OCI-LY7 (cell line): ENCODE measurements around the gene CPXM1. TPM values are rescaled to one million over a fixed set of nuclear protein-coding genes. Genes with fewer than 3 reads are reported as not detected.

ENCODE experiments used
- BruUV-seq: library from RNA; stranded (reverse); fragments of 400-500 nt; replicated peaks from 2 replicates; lab custom pipeline; 2021; lab: Mats Ljungman, UMichigan
- CTCF ChIA-PET: fragments of 300-600 bp; sonication (Branson Sonifier 250); formaldehyde crosslinking; loops from one replicate; lab custom pipeline; 2022; ENCODE audit warnings: antibody characterized with exemption; ENCODE audit not compliant: unreplicated experiment; lab: Charles Lee
- POLR2A ChIA-PET: fragments of 300-600 bp; sonication (Branson Sonifier 250); formaldehyde crosslinking; loops from one replicate; lab custom pipeline; 2022; ENCODE audit warnings: antibody characterized with exemption; lab: Charles Lee
- DNase-seq: peaks from one replicate; pipeline ENCODE4 v3.0.0-alpha.2; 2015; ENCODE audit warnings: low spot score
- H2AFZ ChIP-seq: fragments of 200-600 bp; sonication (generic), shearing (Covaris generic); 2 replicates; pipeline ENCODE4 v1.6.1; 2014; ENCODE audit warnings: mild to moderate bottlenecking, antibody characterized with exemption, low read length, moderate library complexity
- H3K27ac ChIP-seq: fragments of 200-600 bp; sonication (generic); 2 replicates; pipeline ENCODE4 v1.5.1; 2014; ENCODE audit warnings: mixed run types, low read depth, mild to moderate bottlenecking, moderate library complexity, low read length, inconsistent platforms; ENCODE audit not compliant: poor library complexity, severe bottlenecking
- H3K36me3 ChIP-seq: fragments of 200-600 bp; sonication (generic); 2 replicates; pipeline ENCODE4 v1.6.1; 2014; ENCODE audit warnings: mild to moderate bottlenecking, antibody characterized with exemption, low read length, moderate library complexity, mixed read lengths; ENCODE audit not compliant: insufficient read depth
- H3K4me1 ChIP-seq: fragments of 200-600 bp; sonication (generic); 2 replicates; pipeline ENCODE4 v1.5.1; 2014; ENCODE audit warnings: mild to moderate bottlenecking, low read length; ENCODE audit not compliant: insufficient read depth, poor library complexity, severe bottlenecking
- H3K4me2 ChIP-seq: fragments of 200-600 bp; sonication (generic); 2 replicates; pipeline ENCODE4 v1.6.1; 2014; ENCODE audit warnings: mild to moderate bottlenecking, low read length
- H3K4me3 ChIP-seq: fragments of 200-600 bp; sonication (generic); 2 replicates; pipeline ENCODE4 v1.5.1; 2014; ENCODE audit warnings: mild to moderate bottlenecking, low read depth, low read length; ENCODE audit not compliant: poor library complexity, severe bottlenecking
- H3K79me2 ChIP-seq: fragments of 200-600 bp; sonication (generic); 2 replicates; pipeline ENCODE4 v1.6.1; 2016; ENCODE audit warnings: low read depth, mild to moderate bottlenecking, low read length, moderate library complexity, mixed read lengths; ENCODE audit not compliant: insufficient read depth
- H3K9me2 ChIP-seq: fragments of 200-600 bp; sonication (generic); 2 replicates; pipeline ENCODE4 v1.6.1; 2016; ENCODE audit warnings: mild to moderate bottlenecking, low read length, mixed read lengths; ENCODE audit not compliant: insufficient read depth
- H3K9me3 ChIP-seq: fragments of 200-600 bp; sonication (generic); 2 replicates; pipeline ENCODE4 v1.6.1; 2014; ENCODE audit warnings: mild to moderate bottlenecking, mixed run types, low read length, mixed read lengths
- H4K20me1 ChIP-seq: fragments of 200-600 bp; sonication (generic); 2 replicates; pipeline ENCODE4 v1.6.1; 2014; ENCODE audit warnings: mild to moderate bottlenecking, antibody characterized with exemption, low read length, moderate library complexity, mixed read lengths; ENCODE audit not compliant: insufficient read depth
- CTCF ChIP-seq: fragments of 200-600 bp; sonication (generic); conservative IDR thresholded peaks from 2 replicates; pipeline ENCODE4 v1.5.1; 2014; ENCODE audit warnings: mild to moderate bottlenecking, antibody characterized with exemption, low read length, moderate library complexity, mixed read lengths
- EZH2phosphoT487 ChIP-seq: fragments of 200-600 bp; sonication (generic); IDR thresholded peaks from 2 replicates; pipeline ENCODE4 v1.6.1; 2018; ENCODE audit warnings: low read depth, borderline replicate concordance, mild to moderate bottlenecking, mixed run types, antibody characterized with exemption, low read length, moderate library complexity, mixed read lengths
- intact Hi-C: fragments of 100-400 bp; cut with micrococcal nuclease; formaldehyde crosslinking; loops from one replicate; pipeline ENCODE4 v1.10.0; 2022; ENCODE audit not compliant: unreplicated experiment
- total RNA-seq, 2 experiments: library from RNA; depleted of rRNA in 1 of 2; stranded (reverse); fragments of >200 nt in 1 of 2; shearing (Covaris generic) in 1 of 2; gene quantifications; 2 replicates each; pipeline ENCODE4 v1.2.3, GENCODE V29; 2014 to 2022

CPXM1 gene
- total RNA-seq, 2 experiments from 2014 or later, result not detected

- no peaks in the 10 kb centered on the region for H3K9me2 ChIP-seq
- DNase-seq, result no peak
- H3K4me3 ChIP-seq, result peak overlapping the region; percentile 92
- H4K20me1 ChIP-seq, result no peaks in the 10 kb centered on the region
- H3K9me3 ChIP-seq, result no peaks in the 10 kb centered on the region
- CTCF ChIA-PET, result no interaction called here
- H3K27ac ChIP-seq, result no peak overlapping the region
- POLR2A ChIA-PET, result no interaction called here
- H3K4me1 ChIP-seq, result peaks cover 10% of the 10 kb centered on the region
- H3K36me3 ChIP-seq, result no peaks in the 10 kb centered on the region
- no TSS peak for BruUV-seq
- H3K79me2 ChIP-seq, result no peaks in the 10 kb centered on the region
- H3K4me2 ChIP-seq, result peak overlapping the region; percentile 85
- TF ChIP-seq EZH2phosphoT487, result no peak
- TF ChIP-seq CTCF, result no peak
- intact Hi-C loops, result no loop called here
- H2AFZ ChIP-seq, result peak overlapping the region; percentile 99; the same call in 1 of the 2 replicates
Measured at GRCh38 chr20:2839732-2840137, 39.3 kb upstream of the CPXM1 start.

DNA sequence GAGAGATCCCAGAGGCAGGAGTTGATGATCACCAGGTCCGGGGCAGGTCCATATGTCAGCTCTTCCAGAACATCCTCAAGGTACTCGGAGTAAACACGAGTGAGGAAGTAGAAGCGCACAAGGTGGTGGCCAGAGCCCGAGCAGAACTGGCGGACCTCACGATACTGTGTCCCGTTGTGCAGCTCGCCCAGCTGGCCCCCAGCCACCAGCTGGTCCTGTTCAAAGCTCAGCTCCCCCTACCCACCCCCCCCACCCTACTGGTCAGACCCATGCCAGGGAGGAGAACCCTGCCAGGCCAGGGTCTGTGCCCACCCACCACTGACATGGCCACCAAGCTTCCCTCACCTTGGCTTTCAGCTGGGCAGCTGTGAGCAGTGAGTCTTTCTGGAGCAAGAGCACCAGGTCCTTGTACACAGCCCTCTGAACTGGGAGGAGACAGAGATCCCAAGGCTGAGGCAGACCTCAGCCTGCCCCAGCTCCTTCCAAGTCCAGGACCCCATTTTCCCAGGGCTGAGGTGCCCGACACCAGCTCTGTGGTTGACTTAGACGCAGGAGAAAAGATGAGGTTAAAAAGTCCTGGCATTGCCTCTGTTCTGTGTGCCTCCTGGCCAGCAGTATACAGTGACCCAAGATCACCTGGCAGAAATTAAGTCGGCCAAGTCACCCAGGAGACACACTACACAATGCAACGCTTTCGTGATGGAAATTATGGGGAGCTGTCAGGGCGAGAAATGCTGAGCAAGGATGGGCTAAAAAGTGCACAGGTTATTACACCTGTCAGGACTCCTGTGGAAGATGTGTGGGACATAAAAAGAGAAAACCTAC lies 38.6 kb upstream of the CPXM1 start:
- intact Hi-C loops, result no loop called here
- H3K4me1 ChIP-seq, result peaks cover 10% of the 10 kb centered on the region
- POLR2A ChIA-PET, result no interaction called here
- H3K36me3 ChIP-seq, result no peaks in the 10 kb centered on the region
- CTCF ChIA-PET, result no interaction called here
- BruUV-seq, result no TSS peak
- no peak overlapping the region for H3K4me3 ChIP-seq
- H3K4me2 ChIP-seq, result no peak overlapping the region
- H3K27ac ChIP-seq, result no peak overlapping the region
- no peaks in the 10 kb centered on the region for H3K9me2 ChIP-seq
- TF ChIP-seq CTCF, result no peak
- no peak for TF ChIP-seq EZH2phosphoT487
- no peaks in the 10 kb centered on the region for H4K20me1 ChIP-seq
- DNase-seq, result no peak
- no peak overlapping the region for H2AFZ ChIP-seq
- no peaks in the 10 kb centered on the region for H3K9me3 ChIP-seq
- no peaks in the 10 kb centered on the region for H3K79me2 ChIP-seq

DNA sequence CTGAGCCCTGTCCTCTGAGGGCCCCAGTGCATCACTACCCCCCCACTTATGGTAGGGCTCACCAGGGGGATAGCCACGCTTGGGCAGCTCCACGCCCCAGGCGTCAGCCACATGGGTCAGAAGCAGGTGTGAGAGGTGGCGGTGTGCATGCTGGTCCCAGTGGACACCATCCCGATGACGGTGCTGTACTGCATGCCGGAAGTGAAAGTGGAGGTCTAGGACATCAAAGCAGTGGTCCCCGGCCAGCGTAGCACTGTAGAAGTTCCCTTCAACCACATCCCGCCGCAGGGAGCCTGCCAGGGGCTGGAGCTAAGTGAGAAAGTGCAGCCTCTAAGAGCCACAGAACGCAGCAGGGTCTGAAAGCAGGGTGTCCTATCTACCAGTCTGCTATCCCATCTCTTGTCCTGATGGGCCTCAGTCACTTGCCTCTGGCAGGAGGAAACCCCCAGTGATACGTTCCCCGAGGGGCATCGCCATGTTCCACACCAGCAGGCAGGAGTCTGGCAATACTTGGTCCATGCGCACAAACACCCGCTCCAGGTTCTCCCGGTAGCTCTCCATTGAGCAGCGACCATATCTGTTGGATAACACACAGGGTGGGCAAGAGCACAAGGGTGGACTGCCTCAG lies 37.9 kb upstream of the CPXM1 start:
- Histone ChIP-seq H3K4me1 (peaks cover 10% of the 10 kb centered on the region), H3K9me3 (no peaks in the 10 kb centered on the region), H4K20me1 (no peaks in the 10 kb centered on the region), H3K79me2 (no peaks in the 10 kb centered on the region), H3K36me3 (no peaks in the 10 kb centered on the region), H3K4me2 (no peak overlapping the region), H2AFZ (no peak overlapping the region), H3K27ac (no peak overlapping the region), H3K4me3 (no peak overlapping the region), H3K9me2 (no peaks in the 10 kb centered on the region)
- intact Hi-C loops, result no loop called here
- TF ChIP-seq EZH2phosphoT487, result no peak
- TF ChIP-seq CTCF, result no peak
- ChIA-PET CTCF (no interaction called here), POLR2A (no interaction called here)
- no peak for DNase-seq
- no TSS peak for BruUV-seq
